Natural killer cell (primary cell): ENCODE results near the gene IRF5. TPM values are rescaled to one million over a fixed set of nuclear protein-coding genes. Genes with fewer than 3 reads are reported as not detected.

Source experiments
- ATAC-seq, 3 donors: fragments of 150-1000 bp in 2 of 3; fragments of 200-7000 bp in 1 of 3; cut with Tn5 transposase; 1 replicate in 1 of 3; 2 replicates in 2 of 3; pipeline ENCODE4 v1.10.0; 2021; ENCODE audit warnings: mild to moderate bottlenecking in 2 of 3, moderate library complexity in 2 of 3
- DNase-seq, 2 donors: peaks; one replicate each; pipeline versions ENCODE4 v3.0.0 to v3.0.0-alpha.2; 2013 to 2021; ENCODE audit warnings: mixed read lengths in 1 of 2
- H3K27ac ChIP-seq: one replicate; pipeline ENCODE4 v1.5.1; 2013; ENCODE audit warnings: mild to moderate bottlenecking, low read length
- H3K27me3 ChIP-seq: one replicate; pipeline ENCODE4 v1.6.1; 2013; ENCODE audit warnings: low read length; ENCODE audit not compliant: control insufficient read depth, insufficient read depth
- H3K36me3 ChIP-seq: one replicate; pipeline ENCODE4 v1.6.1; 2013; ENCODE audit warnings: low read length; ENCODE audit not compliant: control insufficient read depth, insufficient read depth
- H3K4me1 ChIP-seq: one replicate; pipeline ENCODE4 v1.6.1; 2013; ENCODE audit warnings: low read length; ENCODE audit not compliant: control insufficient read depth, insufficient read depth
- H3K4me3 ChIP-seq: one replicate; pipeline ENCODE4 v1.5.1; 2013; ENCODE audit warnings: low read length
- H3K9me3 ChIP-seq: one replicate; pipeline ENCODE4 v1.6.1; 2013; ENCODE audit warnings: low read length; ENCODE audit not compliant: control insufficient read depth, insufficient read depth
- H3K27ac Mint-ChIP-seq, 2 donors: one replicate each; pipeline ENCODE4 v1.8.0; 2022; ENCODE audit warnings: mild to moderate bottlenecking in 2 of 2, mixed read lengths in 2 of 2, moderate library complexity in 1 of 2
- H3K27me3 Mint-ChIP-seq, 2 donors: one replicate each; pipeline ENCODE4 v1.8.0; 2022; ENCODE audit warnings: low read depth in 2 of 2, mixed read lengths in 2 of 2
- H3K36me3 Mint-ChIP-seq: one replicate; pipeline ENCODE4 v1.8.0; 2022; ENCODE audit warnings: mixed read lengths
- H3K4me1 Mint-ChIP-seq, 2 donors: one replicate each; pipeline ENCODE4 v1.8.0; 2022; ENCODE audit warnings: mixed read lengths in 2 of 2
- H3K4me3 Mint-ChIP-seq: one replicate; pipeline ENCODE4 v1.8.0; 2022; ENCODE audit warnings: mild to moderate bottlenecking, moderate library complexity, mixed read lengths
- H3K9me3 Mint-ChIP-seq, 2 donors: one replicate each; pipeline ENCODE4 v1.8.0; 2022; ENCODE audit warnings: mixed read lengths in 2 of 2
- WGBS: methylation state at CpG from one replicate; pipeline ENCODE4 v1.1.7; 2013; ENCODE audit warnings: missing lambda C conversion rate; ENCODE audit not compliant: insufficient coverage; 5-methylcytosine and 5-hydroxymethylcytosine counted together
- intact Hi-C: fragments of 100-400 bp; cut with micrococcal nuclease; formaldehyde crosslinking; loops from one replicate; pipeline ENCODE4 v1.14.2; 2022
- total RNA-seq, 4 donors: library from RNA; stranded (reverse); fragments of 120-200 nt in 1 of 4; gene quantifications; one replicate each; pipeline versions ENCODE4 v1.2.3 to v1.2.4, GENCODE V29; 2013 to 2022
- TF ChIP-seq, protein P1 (sequence below): fragments of 200-600 bp; IDR thresholded peaks from one replicate; pipeline ENCODE4 v1.8.0; 2022; ENCODE audit warnings: antibody characterized with exemption

IRF5 gene
- total RNA-seq, 3 donors from 2014 or later (not counting 1 experiment from before 2014, with no cell fraction given) = 13.0 to 20.2 (median 19.5) TPM

DNA sequence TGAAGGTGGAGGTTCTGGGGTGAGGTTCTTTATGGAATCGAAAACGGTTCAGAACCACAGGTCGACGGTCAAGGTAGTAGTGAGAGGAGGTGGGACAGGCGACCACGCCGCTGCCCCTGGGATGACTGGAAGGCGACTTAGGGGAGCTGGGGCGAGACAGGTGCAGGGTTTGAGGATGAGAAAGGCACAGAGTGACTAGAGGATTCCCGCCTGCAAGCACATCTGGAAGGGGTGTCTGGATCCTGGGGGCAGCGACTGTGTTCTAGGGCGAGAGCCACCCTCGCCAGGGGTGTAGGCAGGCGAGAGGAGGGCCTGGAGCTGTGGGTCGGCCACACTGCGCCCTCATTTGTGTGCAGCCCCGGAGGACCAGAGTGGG, 468 bp upstream of the IRF5 start:
- TF ChIP-seq, protein P1, sequence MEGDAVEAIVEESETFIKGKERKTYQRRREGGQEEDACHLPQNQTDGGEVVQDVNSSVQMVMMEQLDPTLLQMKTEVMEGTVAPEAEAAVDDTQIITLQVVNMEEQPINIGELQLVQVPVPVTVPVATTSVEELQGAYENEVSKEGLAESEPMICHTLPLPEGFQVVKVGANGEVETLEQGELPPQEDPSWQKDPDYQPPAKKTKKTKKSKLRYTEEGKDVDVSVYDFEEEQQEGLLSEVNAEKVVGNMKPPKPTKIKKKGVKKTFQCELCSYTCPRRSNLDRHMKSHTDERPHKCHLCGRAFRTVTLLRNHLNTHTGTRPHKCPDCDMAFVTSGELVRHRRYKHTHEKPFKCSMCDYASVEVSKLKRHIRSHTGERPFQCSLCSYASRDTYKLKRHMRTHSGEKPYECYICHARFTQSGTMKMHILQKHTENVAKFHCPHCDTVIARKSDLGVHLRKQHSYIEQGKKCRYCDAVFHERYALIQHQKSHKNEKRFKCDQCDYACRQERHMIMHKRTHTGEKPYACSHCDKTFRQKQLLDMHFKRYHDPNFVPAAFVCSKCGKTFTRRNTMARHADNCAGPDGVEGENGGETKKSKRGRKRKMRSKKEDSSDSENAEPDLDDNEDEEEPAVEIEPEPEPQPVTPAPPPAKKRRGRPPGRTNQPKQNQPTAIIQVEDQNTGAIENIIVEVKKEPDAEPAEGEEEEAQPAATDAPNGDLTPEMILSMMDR = no peak
- Histone ChIP-seq H3K27ac (peak overlapping the region; percentile 3), H3K27me3 (no peaks in the 10 kb centered on the region), H3K4me3 (peak overlapping the region; percentile 37), H3K4me1 (peaks cover 67% of the 10 kb centered on the region), H3K9me3 (no peaks in the 10 kb centered on the region), H3K36me3 (no peaks in the 10 kb centered on the region)
- peaks cover 0 to 11% of the 10 kb centered on the region in 2 donors for H3K27me3 Mint-ChIP-seq
- 56% methylated on average over 17 of the region's 17 CpGs for WGBS
- no peaks in the 10 kb centered on the region for H3K9me3 Mint-ChIP-seq
- no peaks in the 10 kb centered on the region for H3K36me3 Mint-ChIP-seq
- H3K4me3 Mint-ChIP-seq = peak overlapping the region; percentile 84
- ATAC-seq (no peak), DNase-seq (no peak)
- intact Hi-C loops = no loop called here
- H3K27ac Mint-ChIP-seq = peak overlapping the region; percentile 5 to 44
- peaks cover 45 to 49% of the 10 kb centered on the region in 2 donors for H3K4me1 Mint-ChIP-seq

DNA sequence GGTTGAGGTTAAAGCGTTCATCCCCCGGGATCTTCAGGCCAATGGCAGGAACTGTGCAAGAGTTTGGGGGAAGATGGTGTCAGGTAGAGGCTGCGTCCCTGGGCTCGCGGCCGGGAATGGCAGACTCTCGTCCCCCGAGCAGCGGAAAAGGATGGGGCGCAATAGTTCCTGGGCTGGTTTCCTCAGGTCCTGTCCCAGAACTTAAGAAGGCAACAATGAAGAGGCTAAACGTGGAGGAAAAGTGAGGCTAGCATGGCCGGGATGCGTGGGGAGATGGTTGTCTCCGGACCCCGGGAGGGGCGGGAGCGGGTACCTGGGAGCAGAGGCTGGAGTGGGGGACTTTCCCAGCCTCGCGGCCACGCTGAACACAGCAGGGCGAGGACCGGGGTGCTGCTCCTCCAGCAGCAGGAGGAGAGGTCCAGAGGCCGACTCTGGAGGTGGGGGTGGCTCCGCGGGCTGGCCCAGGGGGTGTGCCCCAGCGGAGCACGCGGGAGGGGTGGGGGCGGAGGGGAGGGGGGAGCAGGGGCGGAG, 882 bp downstream of the IRF5 start:
- ATAC-seq = peak; percentile 30 to 41 (median 33)
- H3K9me3 ChIP-seq = no peaks in the 10 kb centered on the region
- Mint-ChIP-seq H3K9me3 (no peaks in the 10 kb centered on the region), H3K36me3 (no peaks in the 10 kb centered on the region), H3K4me1 (peaks cover 35 to 39% of the 10 kb centered on the region in 2 donors), H3K4me3 (peak overlapping the region; percentile 95), H3K27me3 (peaks cover 0 to 9% of the 10 kb centered on the region in 2 donors), H3K27ac (peak overlapping the region; percentile 69 to 93)
- under 1% methylated on average over 29 of the region's 30 CpGs for WGBS
- intact Hi-C loops = no loop called here
- peak overlapping the region; percentile 79 for H3K27ac ChIP-seq
- peak in 1 of 2 donors; percentile 44 for DNase-seq
- no peaks in the 10 kb centered on the region for H3K36me3 ChIP-seq
- no peaks in the 10 kb centered on the region for H3K27me3 ChIP-seq
- H3K4me1 ChIP-seq = peaks cover 53% of the 10 kb centered on the region
- H3K4me3 ChIP-seq = peak overlapping the region; percentile 65
- TF ChIP-seq, protein P1 = no peak

DNA sequence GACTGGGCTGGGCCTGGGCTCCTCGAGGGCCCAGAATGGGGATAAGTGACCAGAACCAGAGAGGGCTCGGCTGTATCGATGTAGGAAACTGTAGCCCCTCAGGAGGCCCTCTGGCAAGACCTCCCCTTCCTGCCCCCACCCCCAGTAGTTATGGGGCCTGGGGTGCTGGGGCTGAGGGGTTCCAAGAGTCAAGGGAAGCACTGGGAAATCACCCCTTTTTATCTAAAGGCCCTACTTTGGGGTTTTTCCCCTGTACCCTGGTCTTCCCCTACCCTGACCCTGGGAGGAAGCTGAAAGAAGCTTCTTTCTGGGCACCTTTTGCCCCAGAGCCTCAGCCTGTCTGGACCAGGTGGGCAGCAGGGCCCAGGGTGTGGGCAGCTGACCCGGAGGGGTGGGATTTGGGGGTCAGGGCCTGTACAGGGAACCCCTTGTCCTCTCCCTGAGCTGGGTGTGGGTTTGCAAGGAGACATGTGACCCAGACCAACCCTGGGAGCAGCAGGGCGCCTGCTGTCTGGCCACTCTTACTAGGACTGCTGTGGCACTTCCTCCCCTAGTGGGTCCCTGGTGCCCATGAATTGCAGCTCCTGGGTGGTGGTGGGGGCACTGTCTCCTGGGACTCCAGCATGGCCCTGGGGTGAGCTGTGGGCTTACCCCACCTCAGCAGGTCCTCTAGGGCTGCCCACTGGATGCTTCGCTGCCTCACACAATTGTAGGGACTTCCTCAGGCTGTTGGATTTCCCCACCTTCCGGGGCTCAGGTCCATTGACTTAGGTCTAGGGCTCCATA, 1.5 kb downstream of the IRF5 start:
- no peaks in the 10 kb centered on the region for H3K36me3 Mint-ChIP-seq
- peak overlapping the region; percentile 75 to 93 for H3K27ac Mint-ChIP-seq
- H3K27ac ChIP-seq = peak overlapping the region; percentile 79
- peak; percentile 21 to 45 (median 42) for ATAC-seq
- H3K4me1 ChIP-seq = peaks cover 47% of the 10 kb centered on the region
- TF ChIP-seq, protein P1 = no peak
- no peaks in the 10 kb centered on the region for H3K9me3 Mint-ChIP-seq
- peak in 1 of 2 donors; percentile 65 for DNase-seq
- H3K4me3 Mint-ChIP-seq = peak overlapping the region; percentile 95
- intact Hi-C loops = no loop called here
- H3K4me3 ChIP-seq = peak overlapping the region; percentile 29
- peaks cover 0 to 9% of the 10 kb centered on the region in 2 donors for H3K27me3 Mint-ChIP-seq
- no peaks in the 10 kb centered on the region for H3K9me3 ChIP-seq
- no peaks in the 10 kb centered on the region for H3K27me3 ChIP-seq
- H3K4me1 Mint-ChIP-seq = peaks cover 33 to 39% of the 10 kb centered on the region in 2 donors
- WGBS = 44% methylated on average over 4 of the region's 7 CpGs
- no peaks in the 10 kb centered on the region for H3K36me3 ChIP-seq
